SH-SY5Y (cell line): ENCODE data around the gene MPDZ.

ENCODE experiments used
- GATA2 ChIP-seq: IDR thresholded peaks from 2 replicates; pipeline ENCODE4 v1.6.1; 2011; ENCODE audit warnings: mild to moderate bottlenecking, low read depth, low read length
- GATA3 ChIP-seq: IDR thresholded peaks from 2 replicates; pipeline ENCODE4 v1.6.1; 2011; ENCODE audit warnings: low read depth, mild to moderate bottlenecking, low read length, moderate library complexity

DNA sequence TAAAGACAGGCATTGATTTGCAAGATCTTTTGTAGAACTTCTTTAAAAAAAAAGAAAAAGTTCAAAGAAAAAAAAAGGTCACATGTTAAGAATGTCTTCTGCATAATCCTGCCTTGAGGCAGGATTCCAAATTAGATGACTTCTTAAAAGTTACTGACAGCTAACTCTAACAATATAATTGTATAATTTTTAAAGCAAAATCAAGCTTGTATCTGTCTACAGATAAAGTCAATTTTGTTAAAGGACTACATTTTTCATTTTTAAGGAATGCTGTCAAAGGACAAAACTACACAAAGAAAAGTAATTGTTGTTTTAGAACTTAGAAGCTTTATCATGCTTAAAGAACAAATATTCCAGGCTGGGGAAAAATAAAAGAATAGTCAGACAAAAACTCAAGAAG lies 57.8 kb downstream of the MPDZ start:
- no peak for TF ChIP-seq GATA2
- no peak for TF ChIP-seq GATA3
